Measurements from ENCODE around the gene FBF1.

The FBF1 gene

DNA sequence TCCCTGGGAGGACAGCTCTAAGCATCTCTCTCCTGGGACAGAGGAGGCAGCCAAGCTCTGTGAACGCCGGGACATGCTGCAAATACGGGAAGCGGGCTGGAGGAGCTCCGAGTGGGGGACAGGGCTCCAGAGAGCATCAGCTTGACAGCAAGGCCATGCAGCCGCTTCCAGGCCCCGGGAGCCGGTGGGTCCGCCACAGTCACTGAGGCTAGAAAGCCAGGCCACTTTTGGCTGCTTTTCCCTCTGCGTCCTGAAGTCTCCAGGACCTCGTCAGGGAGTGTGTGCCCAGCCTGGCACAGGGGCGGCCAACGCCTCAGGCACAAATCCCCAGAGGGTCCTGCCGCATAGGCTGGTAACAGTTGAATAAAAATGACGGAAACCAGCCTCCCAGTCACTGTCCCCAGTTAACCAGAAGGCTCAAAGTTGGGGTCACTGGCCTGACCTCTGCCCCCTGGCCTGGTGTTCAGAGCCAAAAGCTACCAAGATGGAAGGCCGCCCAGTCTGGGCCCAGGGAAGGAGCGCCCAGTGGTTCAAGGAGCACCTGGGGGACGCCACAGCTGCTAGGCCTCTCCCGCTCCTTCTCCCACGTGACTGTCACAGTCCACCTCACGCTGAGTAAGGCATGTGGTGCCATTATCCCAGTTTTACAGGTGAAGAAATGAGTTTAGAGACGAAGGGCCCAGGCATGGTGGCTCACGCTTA, 40.9 kb downstream of the FBF1 start:
- H3K27ac ChIP-seq, result no peak overlapping the region
- H3K4me2 ChIP-seq, result no peak overlapping the region
- no peak overlapping the region for H3K9ac ChIP-seq
- H3K4me1 ChIP-seq (ENCODE audit: low read depth, poor library complexity, severe bottlenecking), result peaks cover 32% of the 10 kb centered on the region
- H3K27me3 ChIP-seq (ENCODE audit: insufficient read depth, low read depth), result no peaks in the 10 kb centered on the region
- H3K4me3 ChIP-seq (IDR thresholded peaks at IDR 0.05; ENCODE audit: insufficient read depth, low read depth, low read length), result no peak overlapping the region
- peaks cover 7% of the 10 kb centered on the region; the same call in 1 of the 2 replicates for H3K36me3 ChIP-seq (ENCODE audit: insufficient read depth)
- H2AFZ ChIP-seq (ENCODE audit: low read depth), result no peak overlapping the region
- TF ChIP-seq, protein P1, sequence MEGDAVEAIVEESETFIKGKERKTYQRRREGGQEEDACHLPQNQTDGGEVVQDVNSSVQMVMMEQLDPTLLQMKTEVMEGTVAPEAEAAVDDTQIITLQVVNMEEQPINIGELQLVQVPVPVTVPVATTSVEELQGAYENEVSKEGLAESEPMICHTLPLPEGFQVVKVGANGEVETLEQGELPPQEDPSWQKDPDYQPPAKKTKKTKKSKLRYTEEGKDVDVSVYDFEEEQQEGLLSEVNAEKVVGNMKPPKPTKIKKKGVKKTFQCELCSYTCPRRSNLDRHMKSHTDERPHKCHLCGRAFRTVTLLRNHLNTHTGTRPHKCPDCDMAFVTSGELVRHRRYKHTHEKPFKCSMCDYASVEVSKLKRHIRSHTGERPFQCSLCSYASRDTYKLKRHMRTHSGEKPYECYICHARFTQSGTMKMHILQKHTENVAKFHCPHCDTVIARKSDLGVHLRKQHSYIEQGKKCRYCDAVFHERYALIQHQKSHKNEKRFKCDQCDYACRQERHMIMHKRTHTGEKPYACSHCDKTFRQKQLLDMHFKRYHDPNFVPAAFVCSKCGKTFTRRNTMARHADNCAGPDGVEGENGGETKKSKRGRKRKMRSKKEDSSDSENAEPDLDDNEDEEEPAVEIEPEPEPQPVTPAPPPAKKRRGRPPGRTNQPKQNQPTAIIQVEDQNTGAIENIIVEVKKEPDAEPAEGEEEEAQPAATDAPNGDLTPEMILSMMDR (conservative IDR thresholded peaks at IDR 0.05; ENCODE audit: low read depth, low read length), result no peak
- H3K79me2 ChIP-seq (ENCODE audit: insufficient read depth, low read depth), result peaks cover 28% of the 10 kb centered on the region
- H4K20me1 ChIP-seq (ENCODE audit: insufficient read depth), result no peaks in the 10 kb centered on the region

DNA sequence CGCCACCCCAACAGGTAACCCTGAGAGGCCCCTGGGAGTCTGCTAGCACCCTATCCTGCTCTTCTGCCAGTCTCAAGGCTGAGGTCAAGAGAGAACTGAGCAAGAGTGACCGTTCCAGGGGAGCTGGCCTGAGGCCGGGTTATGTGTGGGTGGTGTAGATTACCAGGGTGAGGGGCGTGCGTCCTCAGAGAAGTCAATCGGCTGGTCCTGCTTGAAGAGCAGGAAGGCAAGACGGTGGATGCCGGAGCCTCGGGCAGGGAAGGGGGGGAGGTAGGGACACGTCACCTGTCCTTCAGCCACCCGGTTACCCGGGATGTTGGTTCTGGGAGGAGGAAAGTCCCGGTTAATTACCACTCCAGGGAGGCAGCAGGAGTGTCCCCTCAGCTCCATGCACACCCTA, 41.5 kb downstream of the FBF1 start:
- H3K36me3 ChIP-seq (ENCODE audit: insufficient read depth), result peaks cover 7% of the 10 kb centered on the region; the same call in 1 of the 2 replicates
- H3K4me2 ChIP-seq, result no peak overlapping the region

GRCh38 chr17:75898791-75899190, 42.1 kb downstream of the FBF1 start:
- TF ChIP-seq, protein P1 (conservative IDR thresholded peaks at IDR 0.05; ENCODE audit: low read depth, low read length), result no peak
- no peak overlapping the region for H3K4me2 ChIP-seq
- H3K36me3 ChIP-seq (ENCODE audit: insufficient read depth), result peaks cover 7% of the 10 kb centered on the region; the same call in 1 of the 2 replicates
- H3K79me2 ChIP-seq (ENCODE audit: insufficient read depth, low read depth), result peaks cover 33% of the 10 kb centered on the region
- H3K27me3 ChIP-seq (ENCODE audit: insufficient read depth, low read depth), result no peaks in the 10 kb centered on the region
- no peak overlapping the region for H3K27ac ChIP-seq
- no peaks in the 10 kb centered on the region for H4K20me1 ChIP-seq (ENCODE audit: insufficient read depth)
- H3K9ac ChIP-seq, result no peak overlapping the region
- H3K4me1 ChIP-seq (ENCODE audit: low read depth, poor library complexity, severe bottlenecking), result peaks cover 38% of the 10 kb centered on the region
- H3K4me3 ChIP-seq (IDR thresholded peaks at IDR 0.05; ENCODE audit: insufficient read depth, low read depth, low read length), result no peak overlapping the region
- no peak overlapping the region for H2AFZ ChIP-seq (ENCODE audit: low read depth)

More for the DNA sequence above, 41.5 kb downstream of the FBF1 start:
- H4K20me1 ChIP-seq (ENCODE audit: insufficient read depth), result no peaks in the 10 kb centered on the region
- no peak overlapping the region for H3K4me3 ChIP-seq (IDR thresholded peaks at IDR 0.05; ENCODE audit: insufficient read depth, low read depth, low read length)
- H3K9ac ChIP-seq, result no peak overlapping the region
- no peak overlapping the region for H2AFZ ChIP-seq (ENCODE audit: low read depth)
- peaks cover 36% of the 10 kb centered on the region for H3K4me1 ChIP-seq (ENCODE audit: low read depth, poor library complexity, severe bottlenecking)
- H3K27ac ChIP-seq, result no peak overlapping the region
- TF ChIP-seq, protein P1 (conservative IDR thresholded peaks at IDR 0.05; ENCODE audit: low read depth, low read length), result no peak
- H3K79me2 ChIP-seq (ENCODE audit: insufficient read depth, low read depth), result peaks cover 33% of the 10 kb centered on the region
- no peaks in the 10 kb centered on the region for H3K27me3 ChIP-seq (ENCODE audit: insufficient read depth, low read depth)

- H3K4me1 ChIP-seq (ENCODE audit: low read depth, poor library complexity, severe bottlenecking), result peaks cover 32% of the 10 kb centered on the region
- peaks cover 30% of the 10 kb centered on the region for H3K79me2 ChIP-seq (ENCODE audit: insufficient read depth, low read depth)
- H3K4me3 ChIP-seq (IDR thresholded peaks at IDR 0.05; ENCODE audit: insufficient read depth, low read depth, low read length), result no peak overlapping the region
- TF ChIP-seq, protein P1 (conservative IDR thresholded peaks at IDR 0.05; ENCODE audit: low read depth, low read length), result no peak
- no peak overlapping the region for H3K4me2 ChIP-seq
- H3K36me3 ChIP-seq (ENCODE audit: insufficient read depth), result peaks cover 7% of the 10 kb centered on the region; the same call in 1 of the 2 replicates
- no peak overlapping the region for H3K9ac ChIP-seq
- H3K27me3 ChIP-seq (ENCODE audit: insufficient read depth, low read depth), result no peaks in the 10 kb centered on the region
- H3K27ac ChIP-seq, result no peak overlapping the region
- H4K20me1 ChIP-seq (ENCODE audit: insufficient read depth), result no peaks in the 10 kb centered on the region
- no peak overlapping the region for H2AFZ ChIP-seq (ENCODE audit: low read depth)
Measured at GRCh38 chr17:75898065-75898464, 42.8 kb downstream of the FBF1 start.
